Colonic mucosa (tissue), 4 donors: ENCODE data around the gene SSNA1. TPM values are rescaled to one million over a fixed set of nuclear protein-coding genes. Genes with fewer than 3 reads are reported as not detected.
A peak's percentile ranks its signal among the peaks of the same experiment; 100 is the strongest.

Experiments used
- DNase-seq: peaks from one replicate; pipeline ENCODE4 v3.0.0-alpha.2; 2020
- H3K27ac ChIP-seq: fragments of 200-600 bp; one replicate; pipeline ENCODE4 v1.8.0; 2021
- H3K27me3 ChIP-seq: fragments of 200-600 bp; one replicate; pipeline ENCODE4 v1.8.0; 2021
- H3K36me3 ChIP-seq: fragments of 200-600 bp; one replicate; pipeline ENCODE4 v1.8.0; 2021
- H3K4me1 ChIP-seq: fragments of 200-600 bp; one replicate; pipeline ENCODE4 v1.8.0; 2021; ENCODE audit warnings: mild to moderate bottlenecking
- H3K4me3 ChIP-seq: fragments of 200-600 bp; one replicate; pipeline ENCODE4 v1.8.0; 2021
- H3K9ac ChIP-seq, 2 donors: one replicate each; pipeline ENCODE4 v1.7.0; 2013; ENCODE audit warnings: control low read depth in 2 of 2, low read depth in 2 of 2, low read length in 2 of 2
- H3K9me3 ChIP-seq: fragments of 200-600 bp; one replicate; pipeline ENCODE4 v1.8.0; 2021
- intact Hi-C: fragments of 100-400 bp; cut with DNase I; formaldehyde crosslinking; loops from one replicate; pipeline ENCODE4 v1.14.1; 2022
- total RNA-seq, 2 donors: library from RNA; stranded (reverse); fragmentation: NEBNext Ultra II Directional in 1 of 2; extraction: Animal tissue kit (Norgen Biotek cat#: 25700) in 1 of 2; gene quantifications; one replicate each; pipeline ENCODE4 v1.2.1, GENCODE V29; 2021
- TF ChIP-seq, protein P1 (sequence below): fragments of 200-600 bp; IDR thresholded peaks from one replicate; pipeline ENCODE4 v1.8.0; 2022; ENCODE audit warnings: antibody characterized with exemption, mild to moderate bottlenecking
- donor health status: healthy.
- donor health status: DM: no; HTN: no; CAD: no.
- donor health status: DM: no; HTN: no; CAD: no.

The SSNA1 gene
- total RNA-seq, 2 donors from 2014 or later = 60.0 to 100 TPM

DNA sequence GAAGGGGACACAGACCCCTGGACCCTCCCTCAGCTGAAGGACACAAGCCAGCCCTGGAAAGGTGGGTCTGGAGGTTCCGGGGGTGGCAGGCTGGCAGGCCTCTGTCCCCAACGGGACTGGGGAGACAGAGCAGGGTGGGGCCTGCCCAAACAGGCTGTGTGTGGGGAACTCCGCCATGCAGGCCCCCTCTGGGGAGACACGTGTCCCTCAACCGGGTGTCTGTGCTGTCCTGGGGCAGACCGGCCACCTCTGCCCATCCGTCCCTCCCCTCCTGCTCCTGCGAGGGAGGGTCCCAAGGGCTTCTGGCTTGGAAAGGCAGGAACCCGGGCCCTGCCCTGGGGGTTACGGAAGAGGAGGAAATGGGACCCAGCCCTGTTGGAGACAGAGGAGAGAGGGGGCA is 43.6 kb downstream of the SSNA1 start:
- Histone ChIP-seq H3K27ac (no peak overlapping the region), H3K9ac (peak overlapping the region in 1 of 2 donors; percentile 39), H3K4me3 (no peak overlapping the region), H3K36me3 (no peaks in the 10 kb centered on the region), H3K4me1 (peaks cover 23% of the 10 kb centered on the region), H3K27me3 (peaks cover 44% of the 10 kb centered on the region), H3K9me3 (no peaks in the 10 kb centered on the region)
- TF ChIP-seq, protein P1, sequence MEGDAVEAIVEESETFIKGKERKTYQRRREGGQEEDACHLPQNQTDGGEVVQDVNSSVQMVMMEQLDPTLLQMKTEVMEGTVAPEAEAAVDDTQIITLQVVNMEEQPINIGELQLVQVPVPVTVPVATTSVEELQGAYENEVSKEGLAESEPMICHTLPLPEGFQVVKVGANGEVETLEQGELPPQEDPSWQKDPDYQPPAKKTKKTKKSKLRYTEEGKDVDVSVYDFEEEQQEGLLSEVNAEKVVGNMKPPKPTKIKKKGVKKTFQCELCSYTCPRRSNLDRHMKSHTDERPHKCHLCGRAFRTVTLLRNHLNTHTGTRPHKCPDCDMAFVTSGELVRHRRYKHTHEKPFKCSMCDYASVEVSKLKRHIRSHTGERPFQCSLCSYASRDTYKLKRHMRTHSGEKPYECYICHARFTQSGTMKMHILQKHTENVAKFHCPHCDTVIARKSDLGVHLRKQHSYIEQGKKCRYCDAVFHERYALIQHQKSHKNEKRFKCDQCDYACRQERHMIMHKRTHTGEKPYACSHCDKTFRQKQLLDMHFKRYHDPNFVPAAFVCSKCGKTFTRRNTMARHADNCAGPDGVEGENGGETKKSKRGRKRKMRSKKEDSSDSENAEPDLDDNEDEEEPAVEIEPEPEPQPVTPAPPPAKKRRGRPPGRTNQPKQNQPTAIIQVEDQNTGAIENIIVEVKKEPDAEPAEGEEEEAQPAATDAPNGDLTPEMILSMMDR = no peak
- intact Hi-C loops = no loop called here
- no peak for DNase-seq

DNA sequence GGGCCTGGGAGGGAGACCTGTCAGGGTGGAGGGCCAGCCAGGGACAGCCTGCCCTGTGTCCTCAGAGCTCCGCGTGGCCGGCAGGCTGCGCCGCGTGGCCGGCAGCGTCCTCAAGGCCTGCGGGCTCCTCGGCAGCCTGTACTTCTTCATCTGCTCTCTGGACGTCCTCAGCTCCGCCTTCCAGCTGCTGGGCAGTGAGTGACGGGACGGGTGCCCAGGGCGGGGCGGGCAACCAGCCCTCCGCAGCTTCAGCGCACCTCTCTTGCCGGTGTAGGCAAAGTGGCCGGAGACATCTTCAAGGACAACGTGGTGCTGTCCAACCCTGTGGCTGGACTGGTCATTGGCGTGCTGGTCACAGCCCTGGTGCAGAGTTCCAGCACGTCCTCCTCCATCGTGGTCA is 44.0 kb downstream of the SSNA1 start:
- TF ChIP-seq, protein P1 = no peak
- H3K27me3 ChIP-seq = peaks cover 44% of the 10 kb centered on the region
- no peak for DNase-seq
- H3K4me3 ChIP-seq = no peak overlapping the region
- no peaks in the 10 kb centered on the region for H3K9me3 ChIP-seq
- intact Hi-C loops = no loop called here
- H3K36me3 ChIP-seq = no peaks in the 10 kb centered on the region
- no peak overlapping the region for H3K9ac ChIP-seq
- H3K4me1 ChIP-seq = peaks cover 23% of the 10 kb centered on the region
- H3K27ac ChIP-seq = no peak overlapping the region

DNA sequence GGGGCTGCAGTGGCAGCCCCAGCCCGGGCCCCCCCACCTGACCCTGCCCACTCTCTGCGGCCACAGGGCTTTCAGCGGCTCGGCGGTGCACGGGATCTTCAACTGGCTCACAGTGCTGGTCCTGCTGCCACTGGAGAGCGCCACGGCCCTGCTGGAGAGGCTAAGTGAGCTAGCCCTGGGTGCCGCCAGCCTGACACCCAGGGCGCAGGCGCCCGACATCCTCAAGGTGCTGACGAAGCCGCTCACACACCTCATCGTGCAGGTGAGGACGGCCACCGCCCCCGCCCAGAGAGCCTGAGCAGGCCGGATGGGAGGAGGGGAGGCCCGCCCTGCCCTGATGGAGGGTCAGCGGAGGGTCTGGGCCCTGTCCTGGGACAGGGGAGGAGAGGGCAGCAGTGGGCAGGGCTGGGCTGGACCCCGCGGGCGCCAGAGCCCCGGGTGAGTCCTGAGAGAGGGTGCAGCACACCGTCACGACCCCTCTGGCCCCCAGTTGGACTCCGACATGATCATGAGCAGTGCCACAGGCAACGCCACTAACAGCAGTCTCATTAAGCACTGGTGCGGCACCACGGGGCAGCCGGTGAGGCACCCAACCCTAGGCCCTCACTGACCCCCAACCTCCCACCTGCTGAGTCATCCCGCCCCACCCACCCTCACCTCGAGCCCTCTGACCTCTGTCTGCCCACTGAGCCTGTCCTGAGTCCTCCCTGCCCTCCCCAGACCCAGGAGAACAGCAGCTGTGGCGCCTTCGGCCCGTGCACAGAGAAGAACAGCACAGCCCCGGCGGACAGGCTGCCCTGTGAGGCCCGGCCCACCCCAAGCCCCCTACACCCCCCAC is 44.9 kb downstream of the SSNA1 start:
- Histone ChIP-seq H3K9ac (no peak overlapping the region), H3K4me3 (no peak overlapping the region), H3K9me3 (no peaks in the 10 kb centered on the region), H3K4me1 (peaks cover 29% of the 10 kb centered on the region), H3K27me3 (peaks cover 44% of the 10 kb centered on the region), H3K27ac (no peak overlapping the region), H3K36me3 (no peaks in the 10 kb centered on the region)
- intact Hi-C loops = no loop called here
- no peak for DNase-seq
- TF ChIP-seq, protein P1 = no peak

- no peak for DNase-seq
- Histone ChIP-seq H3K4me3 (no peak overlapping the region), H3K9me3 (no peaks in the 10 kb centered on the region), H3K36me3 (no peaks in the 10 kb centered on the region), H3K4me1 (peaks cover 27% of the 10 kb centered on the region), H3K27me3 (peaks cover 35% of the 10 kb centered on the region), H3K9ac (no peak overlapping the region), H3K27ac (no peak overlapping the region)
- TF ChIP-seq, protein P1 = no peak
- intact Hi-C loops = no loop called here
Measured at GRCh38 chr9:137234055-137234697, 45.7 kb downstream of the SSNA1 start.

DNA sequence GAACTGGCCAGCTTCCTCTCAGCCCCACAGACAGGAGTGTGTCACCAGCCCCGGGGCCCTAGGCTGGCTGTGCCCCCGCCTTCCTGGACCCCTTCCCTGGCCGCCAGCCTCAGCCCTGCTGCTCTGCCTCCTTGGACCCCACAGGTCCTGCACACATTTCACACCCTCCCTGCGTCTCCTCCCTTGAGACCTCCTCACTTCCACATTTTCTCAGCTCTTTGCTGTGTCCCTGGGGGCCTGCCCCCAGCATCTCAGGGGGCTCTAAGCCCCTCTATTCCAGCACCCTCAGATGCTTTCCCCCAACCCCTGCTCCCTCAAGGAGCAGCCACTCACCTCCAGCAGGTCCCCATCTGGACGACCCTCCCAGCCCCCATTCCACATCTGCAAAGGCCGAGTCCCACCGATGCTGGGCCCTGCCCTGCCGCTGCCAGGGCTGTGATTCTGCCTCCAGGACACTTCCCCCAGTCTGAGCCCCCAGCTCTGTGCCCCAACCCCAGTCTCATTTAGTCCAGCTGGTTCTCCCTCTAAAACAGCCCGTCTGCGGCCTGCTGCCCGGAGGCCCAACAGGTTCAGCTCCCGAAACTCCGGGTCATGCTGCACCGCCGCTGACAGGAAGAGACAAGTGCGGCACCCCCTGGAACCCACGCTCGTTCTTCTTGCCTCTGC is 46.4 kb downstream of the SSNA1 start:
- intact Hi-C loops = no loop called here
- no peak for DNase-seq
- TF ChIP-seq, protein P1 = no peak
- no peaks in the 10 kb centered on the region for H3K9me3 ChIP-seq
- H3K9ac ChIP-seq = no peak overlapping the region
- H3K27me3 ChIP-seq = peaks cover 28% of the 10 kb centered on the region
- no peak overlapping the region for H3K27ac ChIP-seq
- peaks cover 26% of the 10 kb centered on the region for H3K4me1 ChIP-seq
- no peak overlapping the region for H3K4me3 ChIP-seq
- no peaks in the 10 kb centered on the region for H3K36me3 ChIP-seq
